ENCODE measurements around the gene ABTB2.

- TF ChIP-seq CTCF (IDR thresholded peaks at IDR 0.05; ENCODE audit: poor library complexity) (no peak), EZH2phosphoT487 (IDR thresholded peaks at IDR 0.05; ENCODE audit: low read depth, severe bottlenecking, unreplicated experiment) (no peak), EZH2 (IDR thresholded peaks at IDR 0.05; ENCODE audit: borderline replicate concordance) (no peak)
Measured at GRCh38 chr11:34300026-34300925, 57.5 kb downstream of the ABTB2 start.
